HEK293 (cell line): ENCODE data around the gene MLX.
A peak's percentile ranks its signal among the peaks of the same experiment; 100 is the strongest.
"Not testable (repeated sequence)": the region's sequence is repeated elsewhere in the genome, so short reads cannot be mapped to it uniquely, and the experiment has no call there.

Experiments
- CTCF ChIA-PET: fragments of 350-600 bp; formaldehyde crosslinking; extraction: SDS; loops from one replicate; lab custom pipeline; 2021; ENCODE audit warnings: antibody characterized with exemption; lab: Yijun Ruan, JAX
- POLR2A ChIA-PET: fragments of 300-600 bp; formaldehyde crosslinking; extraction: SDS; loops from one replicate; lab custom pipeline; 2020; ENCODE audit warnings: antibody characterized with exemption, inconsistent platforms; lab: Yijun Ruan, JAX
- H3K27ac ChIP-seq: fragments of 200-500 bp; sonication (Bioruptor generic); 2 replicates; pipeline ENCODE4 v1.5.1; 2014; ENCODE audit warnings: low read depth, low read length, control low read depth, inconsistent platforms; ENCODE audit errors: extremely low read depth
- H3K36me3 ChIP-seq, 2 experiments: fragments of 200-500 bp in 1 of 2; sonication (Bioruptor generic) in 1 of 2; 1 replicate in 1 of 2; 2 replicates in 1 of 2; pipeline ENCODE4 v1.5.1; 2014 to 2017; ENCODE audit warnings: inconsistent platforms in 2 of 2, low read length in 2 of 2; ENCODE audit not compliant: control insufficient read depth in 2 of 2, insufficient read depth in 1 of 2
- H3K4me1 ChIP-seq: fragments of 200-500 bp; sonication (Bioruptor generic); 2 replicates; pipeline ENCODE4 v1.5.1; 2014; ENCODE audit warnings: mild to moderate bottlenecking, low read length, inconsistent platforms; ENCODE audit not compliant: control insufficient read depth, insufficient read depth
- H3K4me3 ChIP-seq: 2 replicates; pipeline ENCODE4 v1.5.1; 2011; ENCODE audit warnings: low read depth, mild to moderate bottlenecking, control low read depth, low read length, moderate library complexity
- H3K9me3 ChIP-seq: fragments of 200-500 bp; sonication (Bioruptor generic); 2 replicates; pipeline ENCODE4 v1.5.1; 2014; ENCODE audit warnings: low read depth, low read length, inconsistent platforms; ENCODE audit not compliant: control insufficient read depth, insufficient read depth
- GLIS2 ChIP-seq: fragments of 450-650 bp; formaldehyde crosslinking; IDR thresholded peaks from 2 replicates; pipeline ENCODE4 v1.5.1; 2016; ENCODE audit warnings: missing biosample characterization, missing genetic modification characterization
- HOXA7 ChIP-seq: sonication (generic); formaldehyde crosslinking; IDR thresholded peaks from 2 replicates; pipeline ENCODE4 v1.8.1; 2022; ENCODE audit warnings: missing genetic modification reagents, borderline replicate concordance
- SCRT2 ChIP-seq: fragments of 450-650 bp; formaldehyde crosslinking; IDR thresholded peaks from 2 replicates; pipeline ENCODE4 v1.5.1; 2016; ENCODE audit warnings: missing biosample characterization, missing genetic modification characterization
- SP2 ChIP-seq: fragments of 450-650 bp; formaldehyde crosslinking; IDR thresholded peaks from 2 replicates; pipeline ENCODE4 v1.5.1; 2016; ENCODE audit warnings: missing biosample characterization, missing genetic modification characterization
- ZNF23 ChIP-seq: fragments of 450-650 bp; formaldehyde crosslinking; IDR thresholded peaks from 2 replicates; pipeline ENCODE4 v1.5.1; 2016; ENCODE audit warnings: missing biosample characterization, missing genetic modification characterization, borderline replicate concordance
- ZNF274 ChIP-seq, 2 experiments: fragments of 200-500 bp in 1 of 2; fragments of 450-650 bp in 1 of 2; sonication (Bioruptor generic) in 1 of 2; formaldehyde crosslinking in 1 of 2; IDR thresholded peaks; 2 replicates each; pipeline versions ENCODE4 v1.5.1 to v1.6.1; 2014 to 2016; ENCODE audit warnings: borderline replicate concordance in 1 of 2, inconsistent platforms in 1 of 2, low read length in 1 of 2, missing biosample characterization in 1 of 2, missing genetic modification characterization in 1 of 2
- ZNF350 ChIP-seq: fragments of 450-650 bp; formaldehyde crosslinking; IDR thresholded peaks from 2 replicates; pipeline ENCODE4 v1.5.0; 2017; ENCODE audit warnings: missing biosample characterization, mild to moderate bottlenecking, missing genetic modification characterization
- ZNF426 ChIP-seq: fragments of 450-650 bp; formaldehyde crosslinking; IDR thresholded peaks from 2 replicates; pipeline ENCODE4 v1.5.1; 2017; ENCODE audit warnings: missing biosample characterization, missing genetic modification characterization, mild to moderate bottlenecking, inconsistent platforms, moderate library complexity
- ZNF514 ChIP-seq: fragments of 450-650 bp; formaldehyde crosslinking; IDR thresholded peaks from 2 replicates; pipeline ENCODE4 v1.5.1; 2016; ENCODE audit warnings: missing biosample characterization, missing genetic modification characterization
- ZNF521 ChIP-seq: fragments of 450-650 bp; formaldehyde crosslinking; IDR thresholded peaks from 2 replicates; pipeline ENCODE4 v1.5.1; 2017; ENCODE audit warnings: missing biosample characterization, mild to moderate bottlenecking, missing genetic modification characterization
- ZNF548 ChIP-seq: fragments of 450-650 bp; formaldehyde crosslinking; IDR thresholded peaks from 2 replicates; pipeline ENCODE4 v1.5.1; 2016; ENCODE audit warnings: missing biosample characterization, missing genetic modification characterization
- ZNF843 ChIP-seq: fragments of 450-650 bp; formaldehyde crosslinking; IDR thresholded peaks from 2 replicates; pipeline ENCODE4 v1.5.1; 2016; ENCODE audit warnings: missing biosample characterization, missing genetic modification characterization
- TF ChIP-seq, protein P1 (sequence below): fragments of 450-650 bp; formaldehyde crosslinking; IDR thresholded peaks from 2 replicates; pipeline ENCODE4 v1.5.0; 2017; ENCODE audit warnings: missing biosample characterization, missing genetic modification characterization, borderline replicate concordance
- TF ChIP-seq, protein P2 (sequence below): fragments of 450-650 bp; formaldehyde crosslinking; IDR thresholded peaks from 2 replicates; pipeline ENCODE4 v1.5.1; 2016; ENCODE audit warnings: missing biosample characterization, missing genetic modification characterization
- TF ChIP-seq, protein P3 (sequence below): fragments of 450-650 bp; formaldehyde crosslinking; IDR thresholded peaks from 2 replicates; pipeline ENCODE4 v1.5.1; 2016; ENCODE audit warnings: missing biosample characterization, missing genetic modification characterization
- TF ChIP-seq, protein P4 (sequence below): fragments of 450-650 bp; formaldehyde crosslinking; IDR thresholded peaks from 2 replicates; pipeline ENCODE4 v1.5.1; 2016; ENCODE audit warnings: missing biosample characterization, missing genetic modification characterization, low read depth
- TF ChIP-seq, protein P5 (sequence below): fragments of 450-650 bp; formaldehyde crosslinking; IDR thresholded peaks from 2 replicates; pipeline ENCODE4 v1.5.1; 2016; ENCODE audit warnings: missing biosample characterization, missing genetic modification characterization
- TF ChIP-seq, protein P6 (sequence below): fragments of 450-650 bp; formaldehyde crosslinking; IDR thresholded peaks from 2 replicates; pipeline ENCODE4 v1.5.1; 2016; ENCODE audit warnings: missing biosample characterization, missing genetic modification characterization
- TF ChIP-seq, protein P7 (sequence below): fragments of 450-650 bp; formaldehyde crosslinking; IDR thresholded peaks from 2 replicates; pipeline ENCODE4 v1.5.1; 2017; ENCODE audit warnings: missing biosample characterization, missing genetic modification characterization

The MLX gene

DNA sequence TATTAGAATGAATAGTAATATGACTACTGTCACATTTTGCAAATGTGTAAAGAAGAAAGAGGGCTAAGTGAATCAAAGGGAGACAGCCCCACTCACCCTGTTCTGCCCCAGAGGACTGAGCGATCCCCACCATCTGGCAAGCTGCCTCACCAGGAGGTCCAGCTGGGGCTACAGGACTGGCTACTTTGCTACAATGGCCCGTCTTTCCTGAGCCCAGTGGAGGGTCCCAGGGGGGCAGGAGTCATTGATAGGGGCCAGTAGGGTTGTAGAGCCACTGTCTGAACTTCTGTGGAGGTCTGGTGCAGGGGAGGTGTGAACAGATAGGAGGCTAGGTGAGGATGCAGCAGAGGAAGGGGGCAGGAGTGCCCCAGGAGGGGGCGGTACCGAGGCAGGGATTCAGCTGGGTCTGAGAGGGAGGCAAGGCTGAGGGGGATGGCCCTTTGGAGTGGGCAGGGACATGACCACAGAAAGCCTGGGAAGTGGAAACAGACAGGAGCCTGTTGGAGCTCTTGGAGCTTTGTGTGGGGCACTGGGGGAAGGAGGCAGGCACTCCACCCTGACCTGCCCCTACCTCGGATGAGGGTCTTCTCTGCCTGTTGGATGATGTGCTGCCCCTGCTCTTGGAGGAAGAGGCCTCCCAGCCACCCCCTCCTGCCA, 10.8 kb upstream of the MLX start:
- ChIA-PET POLR2A (interaction anchor here (0.7 kb wide), 1 partner anchor 229 kb away, joined by 3 read pairs; no protein-coding TSS in a partner anchor), CTCF (interaction anchor here (1.6 kb wide), 1 partner anchor 22 kb away, joined by 7 read pairs; the partner anchor contains the start of gene PSMC3IP)
- H3K4me3 ChIP-seq, H3K36me3 ChIP-seq, H3K27ac ChIP-seq, H3K9me3 ChIP-seq, H3K4me1 ChIP-seq: not testable (repeated sequence)
- peak; percentile 23; the same call in 1 of the 2 replicates for TF ChIP-seq SP2

DNA sequence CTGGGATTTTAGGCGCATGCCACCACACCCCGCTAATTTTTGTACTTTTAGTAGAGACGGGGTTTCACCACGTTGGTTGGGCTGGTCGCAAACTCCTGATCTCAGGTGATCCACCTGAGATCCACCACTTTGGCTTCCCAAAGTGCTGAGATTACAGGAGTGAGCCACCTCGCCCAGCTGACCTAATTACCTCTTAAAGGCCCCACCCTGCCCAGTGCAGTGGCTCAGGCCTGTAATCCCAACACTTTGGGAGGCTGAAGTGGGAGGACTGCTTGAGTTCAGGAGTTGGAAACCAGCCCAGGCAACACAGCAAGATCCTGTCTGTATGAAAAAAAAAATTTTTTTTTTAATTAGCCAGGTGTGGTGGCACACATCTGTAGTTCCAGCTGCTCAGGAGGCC, 7.8 kb upstream of the MLX start:
- Histone ChIP-seq H3K4me3 (no peak overlapping the region), H3K9me3 (no peaks in the 10 kb centered on the region), H3K27ac (0 out of 2 replicates have a peak overlapping the region, but pooled peaks have one; percentile 11), H3K36me3 (peaks cover 0 to 12% of the 10 kb centered on the region in 2 experiments; a peak in 2 of 3 replicates), H3K4me1 (peaks cover 10% of the 10 kb centered on the region; the same call in 1 of the 2 replicates)
- ChIA-PET CTCF (interaction anchor here (0.6 to 2.7 kb wide), 4 partner anchors 10 to 443 kb away, joined by 3 to 12 read pairs (median 4); partner anchors contain the start of gene PSMC3IP), POLR2A (interaction anchor here (0.6 to 1.0 kb wide), 2 partner anchors 15 to 151 kb away, joined by 3 read pairs; no protein-coding TSS in a partner anchor)
- TF ChIP-seq, protein P1, sequence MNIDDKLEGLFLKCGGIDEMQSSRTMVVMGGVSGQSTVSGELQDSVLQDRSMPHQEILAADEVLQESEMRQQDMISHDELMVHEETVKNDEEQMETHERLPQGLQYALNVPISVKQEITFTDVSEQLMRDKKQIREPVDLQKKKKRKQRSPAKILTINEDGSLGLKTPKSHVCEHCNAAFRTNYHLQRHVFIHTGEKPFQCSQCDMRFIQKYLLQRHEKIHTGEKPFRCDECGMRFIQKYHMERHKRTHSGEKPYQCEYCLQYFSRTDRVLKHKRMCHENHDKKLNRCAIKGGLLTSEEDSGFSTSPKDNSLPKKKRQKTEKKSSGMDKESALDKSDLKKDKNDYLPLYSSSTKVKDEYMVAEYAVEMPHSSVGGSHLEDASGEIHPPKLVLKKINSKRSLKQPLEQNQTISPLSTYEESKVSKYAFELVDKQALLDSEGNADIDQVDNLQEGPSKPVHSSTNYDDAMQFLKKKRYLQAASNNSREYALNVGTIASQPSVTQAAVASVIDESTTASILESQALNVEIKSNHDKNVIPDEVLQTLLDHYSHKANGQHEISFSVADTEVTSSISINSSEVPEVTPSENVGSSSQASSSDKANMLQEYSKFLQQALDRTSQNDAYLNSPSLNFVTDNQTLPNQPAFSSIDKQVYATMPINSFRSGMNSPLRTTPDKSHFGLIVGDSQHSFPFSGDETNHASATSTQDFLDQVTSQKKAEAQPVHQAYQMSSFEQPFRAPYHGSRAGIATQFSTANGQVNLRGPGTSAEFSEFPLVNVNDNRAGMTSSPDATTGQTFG (tag by site-specific recombination): no peak
- TF ChIP-seq, protein P2, sequence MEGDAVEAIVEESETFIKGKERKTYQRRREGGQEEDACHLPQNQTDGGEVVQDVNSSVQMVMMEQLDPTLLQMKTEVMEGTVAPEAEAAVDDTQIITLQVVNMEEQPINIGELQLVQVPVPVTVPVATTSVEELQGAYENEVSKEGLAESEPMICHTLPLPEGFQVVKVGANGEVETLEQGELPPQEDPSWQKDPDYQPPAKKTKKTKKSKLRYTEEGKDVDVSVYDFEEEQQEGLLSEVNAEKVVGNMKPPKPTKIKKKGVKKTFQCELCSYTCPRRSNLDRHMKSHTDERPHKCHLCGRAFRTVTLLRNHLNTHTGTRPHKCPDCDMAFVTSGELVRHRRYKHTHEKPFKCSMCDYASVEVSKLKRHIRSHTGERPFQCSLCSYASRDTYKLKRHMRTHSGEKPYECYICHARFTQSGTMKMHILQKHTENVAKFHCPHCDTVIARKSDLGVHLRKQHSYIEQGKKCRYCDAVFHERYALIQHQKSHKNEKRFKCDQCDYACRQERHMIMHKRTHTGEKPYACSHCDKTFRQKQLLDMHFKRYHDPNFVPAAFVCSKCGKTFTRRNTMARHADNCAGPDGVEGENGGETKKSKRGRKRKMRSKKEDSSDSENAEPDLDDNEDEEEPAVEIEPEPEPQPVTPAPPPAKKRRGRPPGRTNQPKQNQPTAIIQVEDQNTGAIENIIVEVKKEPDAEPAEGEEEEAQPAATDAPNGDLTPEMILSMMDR (tag by site-specific recombination): no peak
- no peak for TF ChIP-seq ZNF350 (tag by site-specific recombination)
- TF ChIP-seq ZNF274 (IDR thresholded peaks at IDR 0.05; ENCODE audit: low read length): no peak
- TF ChIP-seq ZNF274 (tag by site-specific recombination; IDR thresholded peaks at IDR 0.05; ENCODE audit: borderline replicate concordance): no peak
- TF ChIP-seq ZNF514 (tag by site-specific recombination): no peak
- TF ChIP-seq ZNF548 (tag by site-specific recombination): no peak
- no peak for TF ChIP-seq ZNF843
- no peak for TF ChIP-seq ZNF521 (tag by site-specific recombination)
- TF ChIP-seq, protein P3, sequence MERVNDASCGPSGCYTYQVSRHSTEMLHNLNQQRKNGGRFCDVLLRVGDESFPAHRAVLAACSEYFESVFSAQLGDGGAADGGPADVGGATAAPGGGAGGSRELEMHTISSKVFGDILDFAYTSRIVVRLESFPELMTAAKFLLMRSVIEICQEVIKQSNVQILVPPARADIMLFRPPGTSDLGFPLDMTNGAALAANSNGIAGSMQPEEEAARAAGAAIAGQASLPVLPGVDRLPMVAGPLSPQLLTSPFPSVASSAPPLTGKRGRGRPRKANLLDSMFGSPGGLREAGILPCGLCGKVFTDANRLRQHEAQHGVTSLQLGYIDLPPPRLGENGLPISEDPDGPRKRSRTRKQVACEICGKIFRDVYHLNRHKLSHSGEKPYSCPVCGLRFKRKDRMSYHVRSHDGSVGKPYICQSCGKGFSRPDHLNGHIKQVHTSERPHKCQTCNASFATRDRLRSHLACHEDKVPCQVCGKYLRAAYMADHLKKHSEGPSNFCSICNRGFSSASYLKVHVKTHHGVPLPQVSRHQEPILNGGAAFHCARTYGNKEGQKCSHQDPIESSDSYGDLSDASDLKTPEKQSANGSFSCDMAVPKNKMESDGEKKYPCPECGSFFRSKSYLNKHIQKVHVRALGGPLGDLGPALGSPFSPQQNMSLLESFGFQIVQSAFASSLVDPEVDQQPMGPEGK (tag by site-specific recombination): 0 out of 2 replicates have a peak, but pooled peaks have one; percentile 24
- TF ChIP-seq, protein P4, sequence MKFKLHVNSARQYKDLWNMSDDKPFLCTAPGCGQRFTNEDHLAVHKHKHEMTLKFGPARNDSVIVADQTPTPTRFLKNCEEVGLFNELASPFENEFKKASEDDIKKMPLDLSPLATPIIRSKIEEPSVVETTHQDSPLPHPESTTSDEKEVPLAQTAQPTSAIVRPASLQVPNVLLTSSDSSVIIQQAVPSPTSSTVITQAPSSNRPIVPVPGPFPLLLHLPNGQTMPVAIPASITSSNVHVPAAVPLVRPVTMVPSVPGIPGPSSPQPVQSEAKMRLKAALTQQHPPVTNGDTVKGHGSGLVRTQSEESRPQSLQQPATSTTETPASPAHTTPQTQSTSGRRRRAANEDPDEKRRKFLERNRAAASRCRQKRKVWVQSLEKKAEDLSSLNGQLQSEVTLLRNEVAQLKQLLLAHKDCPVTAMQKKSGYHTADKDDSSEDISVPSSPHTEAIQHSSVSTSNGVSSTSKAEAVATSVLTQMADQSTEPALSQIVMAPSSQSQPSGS (tag by site-specific recombination): no peak
- TF ChIP-seq GLIS2 (tag by site-specific recombination): no peak
- TF ChIP-seq, protein P5, sequence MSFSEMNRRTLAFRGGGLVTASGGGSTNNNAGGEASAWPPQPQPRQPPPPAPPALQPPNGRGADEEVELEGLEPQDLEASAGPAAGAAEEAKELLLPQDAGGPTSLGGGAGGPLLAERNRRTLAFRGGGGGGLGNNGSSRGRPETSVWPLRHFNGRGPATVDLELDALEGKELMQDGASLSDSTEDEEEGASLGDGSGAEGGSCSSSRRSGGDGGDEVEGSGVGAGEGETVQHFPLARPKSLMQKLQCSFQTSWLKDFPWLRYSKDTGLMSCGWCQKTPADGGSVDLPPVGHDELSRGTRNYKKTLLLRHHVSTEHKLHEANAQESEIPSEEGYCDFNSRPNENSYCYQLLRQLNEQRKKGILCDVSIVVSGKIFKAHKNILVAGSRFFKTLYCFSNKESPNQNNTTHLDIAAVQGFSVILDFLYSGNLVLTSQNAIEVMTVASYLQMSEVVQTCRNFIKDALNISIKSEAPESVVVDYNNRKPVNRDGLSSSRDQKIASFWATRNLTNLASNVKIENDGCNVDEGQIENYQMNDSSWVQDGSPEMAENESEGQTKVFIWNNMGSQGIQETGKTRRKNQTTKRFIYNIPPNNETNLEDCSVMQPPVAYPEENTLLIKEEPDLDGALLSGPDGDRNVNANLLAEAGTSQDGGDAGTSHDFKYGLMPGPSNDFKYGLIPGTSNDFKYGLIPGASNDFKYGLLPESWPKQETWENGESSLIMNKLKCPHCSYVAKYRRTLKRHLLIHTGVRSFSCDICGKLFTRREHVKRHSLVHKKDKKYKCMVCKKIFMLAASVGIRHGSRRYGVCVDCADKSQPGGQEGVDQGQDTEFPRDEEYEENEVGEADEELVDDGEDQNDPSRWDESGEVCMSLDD: no peak
- TF ChIP-seq, protein P6, sequence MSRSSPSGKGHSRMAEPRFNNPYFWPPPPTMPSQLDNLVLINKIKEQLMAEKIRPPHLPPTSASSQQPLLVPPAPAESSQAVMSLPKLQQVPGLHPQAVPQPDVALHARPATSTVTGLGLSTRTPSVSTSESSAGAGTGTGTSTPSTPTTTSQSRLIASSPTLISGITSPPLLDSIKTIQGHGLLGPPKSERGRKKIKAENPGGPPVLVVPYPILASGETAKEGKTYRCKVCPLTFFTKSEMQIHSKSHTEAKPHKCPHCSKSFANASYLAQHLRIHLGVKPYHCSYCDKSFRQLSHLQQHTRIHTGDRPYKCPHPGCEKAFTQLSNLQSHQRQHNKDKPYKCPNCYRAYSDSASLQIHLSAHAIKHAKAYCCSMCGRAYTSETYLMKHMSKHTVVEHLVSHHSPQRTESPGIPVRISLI (tag by site-specific recombination): peak; percentile 41; the same call in 1 of the 2 replicates
- TF ChIP-seq ZNF426 (tag by site-specific recombination): no peak
- TF ChIP-seq, protein P7, sequence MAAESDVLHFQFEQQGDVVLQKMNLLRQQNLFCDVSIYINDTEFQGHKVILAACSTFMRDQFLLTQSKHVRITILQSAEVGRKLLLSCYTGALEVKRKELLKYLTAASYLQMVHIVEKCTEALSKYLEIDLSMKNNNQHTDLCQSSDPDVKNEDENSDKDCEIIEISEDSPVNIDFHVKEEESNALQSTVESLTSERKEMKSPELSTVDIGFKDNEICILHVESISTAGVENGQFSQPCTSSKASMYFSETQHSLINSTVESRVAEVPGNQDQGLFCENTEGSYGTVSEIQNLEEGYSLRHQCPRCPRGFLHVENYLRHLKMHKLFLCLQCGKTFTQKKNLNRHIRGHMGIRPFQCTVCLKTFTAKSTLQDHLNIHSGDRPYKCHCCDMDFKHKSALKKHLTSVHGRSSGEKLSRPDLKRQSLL (tag by site-specific recombination): no peak
- no peak for TF ChIP-seq HOXA7
- TF ChIP-seq ZNF23: no peak
- TF ChIP-seq SCRT2 (tag by site-specific recombination): no peak
